Measurements from ENCODE around the gene BEGAIN. TPM values are rescaled to one million over a fixed set of nuclear protein-coding genes. Genes with fewer than 3 reads are reported as not detected.

The BEGAIN gene
- polyA plus RNA-seq, 3 donors = 1.8 to 3.0 (median 2.4) TPM

DNA sequence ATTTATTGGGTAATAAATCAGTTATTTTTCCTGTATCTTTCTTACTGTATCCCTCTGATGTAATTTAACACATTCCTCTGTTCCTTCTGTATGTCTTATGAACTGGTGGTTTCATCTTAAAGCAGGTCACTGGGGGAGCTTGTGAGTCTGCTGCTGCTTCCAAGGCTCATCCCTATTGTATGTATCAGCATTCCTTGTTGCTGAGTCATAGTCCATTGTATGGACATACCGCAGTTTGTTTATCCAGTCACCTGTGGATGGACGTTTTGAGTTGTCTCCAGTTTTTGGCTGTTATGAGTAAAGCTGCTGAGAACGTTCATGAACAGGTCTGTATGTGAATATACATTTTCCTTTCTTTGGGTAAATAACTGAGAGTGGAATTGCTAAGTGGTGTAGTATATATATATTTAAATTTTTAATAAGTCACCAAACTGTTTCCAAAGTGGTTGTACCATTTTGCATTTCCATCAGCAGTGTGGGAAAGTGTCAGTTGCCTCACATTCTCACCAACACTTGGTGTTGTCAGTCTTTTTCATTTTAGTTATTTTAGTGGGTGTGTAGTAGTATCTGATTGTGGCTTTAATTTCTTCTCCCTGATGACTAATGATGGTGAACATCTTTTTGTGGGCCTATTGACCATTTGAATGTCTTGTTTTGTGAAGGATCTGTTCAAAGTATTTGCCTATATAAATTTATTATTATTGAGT lies 82.7 kb downstream of the BEGAIN start:
- no peak for DNase-seq (ENCODE audit: extremely low read depth in 1 of 11, low read depth in 9 of 11, low spot score in 4 of 11)

DNA sequence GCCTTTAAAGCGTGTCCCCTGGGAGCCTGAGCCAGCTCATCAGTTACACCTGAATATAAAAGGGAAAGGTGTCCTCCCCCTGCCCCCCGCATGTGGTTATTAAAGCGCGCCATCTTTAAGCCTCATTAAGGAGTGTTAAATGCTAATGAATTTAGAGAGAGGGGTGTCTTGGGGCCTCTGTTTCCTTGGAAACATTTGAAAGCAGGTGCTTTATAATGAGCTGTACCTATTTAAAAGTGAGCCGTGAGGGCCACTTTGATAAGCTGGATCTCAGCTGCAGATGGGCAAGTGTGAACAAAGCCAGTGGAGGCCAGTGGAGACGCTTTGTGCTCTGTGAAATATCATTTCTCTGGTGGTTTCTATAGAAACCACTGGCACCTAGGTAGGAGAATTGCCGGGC lies 84.0 kb downstream of the BEGAIN start:
- no peak for DNase-seq (ENCODE audit: extremely low read depth in 1 of 11, low read depth in 9 of 11, low spot score in 4 of 11)

DNA sequence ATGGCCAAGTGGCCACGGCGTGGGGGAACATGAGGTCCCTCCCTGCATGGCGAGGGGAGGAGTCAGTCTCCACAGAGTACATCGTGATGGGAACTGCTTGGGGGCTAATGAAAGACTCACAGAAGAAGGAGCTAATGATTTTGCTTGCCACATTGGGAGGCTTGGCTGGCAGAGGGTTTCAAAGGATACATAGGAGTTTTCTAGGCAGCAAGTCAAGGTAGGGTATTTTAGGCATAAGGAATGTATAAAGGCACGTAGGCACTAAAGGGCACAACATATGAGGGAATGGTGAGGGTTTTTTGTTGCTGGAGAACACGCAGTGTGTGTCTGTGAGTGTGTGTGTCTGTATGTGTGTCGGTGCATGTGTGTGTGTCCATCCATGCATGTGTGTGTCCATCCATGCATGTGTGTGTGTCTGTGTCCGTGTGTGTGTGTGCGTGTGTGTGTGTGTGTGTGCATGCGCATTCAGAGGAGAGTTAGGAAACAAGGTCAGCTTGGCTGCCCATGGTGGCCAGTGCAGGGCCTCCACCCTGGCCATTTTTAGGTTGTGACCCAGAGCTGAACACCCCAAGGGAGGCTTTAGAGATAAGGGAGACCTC lies 84.5 kb downstream of the BEGAIN start:
- DNase-seq (ENCODE audit: extremely low read depth in 1 of 11, low read depth in 9 of 11, low spot score in 4 of 11) = no peak

DNA sequence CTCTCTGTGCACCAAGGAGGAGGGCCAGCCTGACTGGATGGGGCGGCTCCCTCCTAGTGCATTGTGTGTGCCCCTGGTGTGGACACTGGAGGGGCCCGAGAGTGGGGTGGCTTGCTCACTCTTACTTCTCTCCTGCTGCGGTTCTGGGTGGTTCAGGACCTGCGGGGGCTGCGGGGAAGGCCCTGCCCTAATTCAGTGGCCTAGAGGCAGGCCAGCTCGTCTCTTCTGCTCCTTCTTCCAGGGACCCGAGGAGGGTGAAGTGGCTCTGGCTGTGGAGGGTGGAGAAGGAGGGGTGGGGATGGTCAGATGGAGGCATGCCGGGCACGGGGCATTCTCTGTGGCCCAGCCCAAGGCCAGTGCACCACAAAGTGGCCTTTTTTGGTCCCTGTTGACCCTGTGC lies 87.1 kb downstream of the BEGAIN start:
- no peak for DNase-seq (ENCODE audit: extremely low read depth in 1 of 11, low read depth in 9 of 11, low spot score in 4 of 11)

DNA sequence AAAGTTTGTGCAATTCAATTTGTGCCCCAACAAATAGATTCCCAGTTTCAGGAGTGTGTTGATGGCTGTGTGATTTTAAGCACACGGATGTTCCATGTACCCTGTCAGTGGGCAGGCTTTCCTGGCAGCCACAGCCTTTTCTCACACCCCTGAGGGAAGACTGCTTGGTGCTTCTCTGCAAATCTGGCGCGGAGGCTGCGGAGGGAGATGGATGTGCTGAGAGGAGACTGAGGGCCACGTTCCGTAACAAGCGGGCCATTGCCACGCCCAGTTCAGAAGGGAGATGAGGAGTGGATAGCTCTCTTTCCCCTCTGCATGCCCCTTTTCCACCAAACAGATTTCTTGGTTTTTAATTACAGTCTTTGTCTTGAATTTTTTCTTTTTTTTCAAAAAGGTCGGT lies 89.1 kb downstream of the BEGAIN start:
- DNase-seq (ENCODE audit: extremely low read depth in 1 of 11, low read depth in 9 of 11, low spot score in 4 of 11) = no peak

DNA sequence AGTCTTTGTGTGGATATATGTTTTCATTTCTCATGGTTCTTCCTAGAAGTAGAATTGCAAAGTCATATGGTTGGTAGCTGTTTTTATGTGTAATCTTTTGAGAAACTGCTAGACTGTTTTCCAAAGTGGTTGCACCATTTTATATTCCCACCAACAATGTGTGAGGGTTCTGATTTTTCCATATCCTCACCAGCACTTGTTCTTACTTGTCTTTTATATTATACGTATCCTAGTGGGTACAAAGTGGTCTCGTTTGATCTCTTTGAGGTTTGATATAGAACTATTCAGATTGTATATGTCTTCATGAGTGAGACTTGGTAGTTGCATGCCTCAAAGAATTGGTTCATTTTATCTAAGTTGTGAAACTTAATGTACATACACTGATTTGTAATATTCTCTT lies 91.3 kb downstream of the BEGAIN start:
- DNase-seq (ENCODE audit: extremely low read depth in 1 of 11, low read depth in 9 of 11, low spot score in 4 of 11) = no peak

DNA sequence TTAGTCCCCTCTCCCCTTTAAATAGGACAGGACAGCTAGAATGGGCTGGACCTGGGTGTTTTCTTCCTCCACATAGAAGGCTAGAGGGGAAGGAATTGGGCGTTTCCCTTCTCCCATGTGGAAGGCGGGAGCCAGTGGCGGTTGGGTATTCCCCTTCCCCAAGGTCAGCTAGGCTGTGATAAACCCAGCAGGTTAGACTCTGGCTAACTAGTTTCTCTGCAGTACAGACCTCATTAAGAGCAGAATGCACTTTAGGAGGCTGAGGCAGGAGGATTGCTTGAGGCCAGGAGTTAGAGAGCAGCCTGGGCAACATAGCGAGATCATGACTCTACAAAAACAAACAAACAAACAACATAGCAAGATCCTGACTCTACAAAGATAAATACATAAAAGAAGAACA lies 92.6 kb downstream of the BEGAIN start:
- DNase-seq (ENCODE audit: extremely low read depth in 1 of 11, low read depth in 9 of 11, low spot score in 4 of 11) = no peak

DNA sequence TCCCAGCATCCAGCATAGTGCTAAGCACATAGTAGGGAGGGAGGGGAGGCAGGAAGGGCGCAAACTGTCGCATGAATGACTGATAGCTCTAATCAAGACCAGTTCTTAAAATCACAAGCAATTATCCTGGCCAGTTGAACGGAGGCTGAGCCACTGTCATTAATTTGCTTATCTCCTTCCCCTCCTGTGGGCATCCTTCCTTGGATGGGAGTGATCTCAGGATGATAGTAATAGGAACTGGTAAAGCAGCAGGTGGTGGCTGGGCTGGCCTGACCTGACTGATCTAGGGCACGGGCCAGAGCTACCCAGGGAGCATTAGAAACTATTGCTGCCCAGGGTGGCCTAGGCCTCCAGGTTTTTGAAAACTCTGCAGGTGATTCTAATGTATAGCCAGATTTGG lies 97.0 kb downstream of the BEGAIN start:
- DNase-seq (ENCODE audit: extremely low read depth in 1 of 11, low read depth in 9 of 11, low spot score in 4 of 11) = no peak

DNA sequence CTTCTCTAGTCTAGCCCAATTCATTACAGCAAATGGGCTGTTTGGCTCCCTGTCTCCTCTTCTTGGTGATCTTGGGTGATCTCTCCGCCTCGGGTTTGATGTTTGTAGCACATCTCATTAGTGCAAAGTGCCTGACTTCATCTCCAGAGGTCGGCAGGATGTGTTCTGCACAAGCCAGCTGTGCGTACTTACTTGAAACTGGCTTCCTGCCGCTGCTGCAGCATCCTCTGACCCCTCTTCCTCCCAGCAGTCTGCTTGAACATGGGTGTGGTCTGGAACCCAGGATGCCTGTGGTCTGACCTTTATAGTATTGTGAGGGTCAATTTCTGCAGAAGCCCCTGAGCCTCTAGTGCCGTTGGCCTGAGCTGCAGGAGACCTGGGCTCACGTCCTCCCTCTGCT lies 99.2 kb downstream of the BEGAIN start:
- no peak for DNase-seq (ENCODE audit: extremely low read depth in 1 of 11, low read depth in 9 of 11, low spot score in 4 of 11)

DNA sequence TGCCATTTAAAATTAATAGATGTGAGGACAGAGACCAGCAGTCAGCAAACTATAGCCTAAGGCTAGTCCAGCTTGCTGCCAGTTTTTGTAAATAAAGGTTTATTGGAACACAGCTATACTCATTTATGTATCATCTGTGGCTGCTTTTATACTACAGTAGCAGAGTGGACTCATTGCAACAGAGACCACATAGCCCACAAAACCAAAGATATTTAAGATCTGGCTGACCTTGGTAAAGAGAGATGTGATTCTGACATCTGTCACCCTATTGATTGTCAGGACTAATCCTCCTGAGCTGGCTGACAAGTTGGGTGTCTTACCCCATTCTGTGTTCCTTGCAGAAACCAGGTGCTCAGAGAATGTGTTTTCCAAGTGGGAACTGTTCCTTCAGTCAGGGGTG lies 99.9 kb downstream of the BEGAIN start:
- no peak for DNase-seq (ENCODE audit: extremely low read depth in 1 of 11, low read depth in 9 of 11, low spot score in 4 of 11)

Other genes starting within 250 kb of the BEGAIN start
- 10 to 100 TPM in 1 of 3 donors, 1 to 10 TPM in 2; 8.5 to 10.7 (median 9.1) TPM for gene WDR25, start 210.9 kb downstream of the BEGAIN start, polyA plus RNA-seq (ENCODE audit: insufficient read length in 3 of 3)
- gene DLK1, start 139.5 kb upstream of the BEGAIN start, polyA plus RNA-seq (ENCODE audit: insufficient read length in 3 of 3) = 10 to 100 TPM in 1 of 3 donors, 1 to 10 TPM in 2; 5.2 to 13.9 (median 9.8) TPM
- 100 to 1,000 TPM; 138 to 309 (median 144) TPM for gene MEG3, start 238.7 kb upstream of the BEGAIN start, polyA plus RNA-seq (ENCODE audit: insufficient read length in 3 of 3)